GM18499 (cell line): ENCODE measurements around the gene ALK.

Source experiments
- ATAC-seq: cut with Tn5 transposase; IDR thresholded peaks from one replicate; pipeline ENCODE4 v1.9.1; 2021; ENCODE audit warnings: moderate number of reproducible peaks; ENCODE audit not compliant: insufficient read depth, unreplicated experiment

Gene ALK

DNA sequence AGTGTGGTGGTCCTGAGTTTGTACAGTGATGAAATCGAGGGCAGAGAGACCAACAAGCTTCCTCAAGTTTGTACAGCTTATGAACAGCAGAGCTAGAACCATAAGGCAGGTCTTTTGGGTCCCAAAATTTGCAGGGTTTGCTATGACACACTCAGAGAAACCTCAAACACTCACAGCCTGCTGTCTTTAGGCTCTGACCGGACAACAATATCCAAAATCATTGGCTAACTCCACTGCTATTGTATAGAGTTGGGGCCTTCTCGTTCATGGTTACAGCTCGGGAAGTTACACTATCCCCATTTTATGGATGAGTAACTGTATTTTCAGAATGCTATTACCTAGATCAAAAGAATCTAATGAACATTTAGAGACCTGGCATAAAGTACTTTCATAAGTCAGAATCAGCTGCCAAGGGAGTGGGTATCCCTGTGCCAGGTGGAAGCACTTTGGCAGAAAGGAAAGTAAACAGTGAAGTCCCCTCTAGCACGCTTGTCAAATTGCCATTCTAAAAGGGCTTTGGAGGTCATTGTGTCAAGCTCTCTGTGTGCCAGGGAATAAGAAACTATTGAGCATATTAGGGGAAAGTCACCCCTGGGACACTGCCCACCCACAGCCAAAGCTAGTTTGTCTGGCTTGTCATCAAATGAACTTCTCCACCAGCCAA, 331.8 kb downstream of the ALK start:
- no peak for ATAC-seq

DNA sequence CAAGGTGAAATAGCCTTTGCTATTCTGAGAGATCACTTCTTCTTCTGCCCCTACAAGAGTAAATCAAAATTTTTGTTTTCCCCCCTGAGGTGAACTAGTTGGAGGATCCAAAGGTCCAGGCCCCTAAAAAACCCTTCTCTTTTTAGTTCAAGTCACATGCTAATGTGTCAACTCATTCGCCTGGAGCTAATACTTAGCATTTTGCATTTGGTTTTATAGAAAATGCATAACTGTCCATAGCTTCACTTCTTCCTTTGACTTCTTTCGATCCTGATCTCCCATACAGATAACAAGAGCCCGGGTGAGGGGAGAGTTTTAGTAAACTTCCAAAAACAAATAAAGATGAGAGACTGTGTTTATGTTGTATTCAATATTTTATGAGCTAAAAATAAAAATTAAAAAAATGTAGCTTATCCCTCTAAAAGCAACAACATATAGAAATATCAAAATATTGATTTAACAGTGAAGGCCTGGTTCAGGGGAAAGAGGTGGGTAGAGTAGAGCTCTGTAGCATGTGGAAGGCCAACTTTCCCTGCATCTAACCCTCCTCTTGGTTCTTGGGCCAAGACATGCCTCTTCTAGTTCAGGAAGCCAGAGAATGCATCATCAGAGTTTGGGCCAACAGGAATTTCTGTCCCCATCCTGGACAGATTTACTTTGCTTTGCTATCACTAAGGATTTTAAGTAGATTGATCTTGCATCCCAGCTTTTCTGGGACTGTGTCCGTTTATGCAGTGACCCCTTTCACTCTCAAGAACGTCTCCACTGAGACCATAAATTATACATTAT, 333.8 kb downstream of the ALK start:
- ATAC-seq, result no peak

GRCh38 chr2:29586919-29587318, 334.5 kb downstream of the ALK start:
- ATAC-seq, result no peak

DNA sequence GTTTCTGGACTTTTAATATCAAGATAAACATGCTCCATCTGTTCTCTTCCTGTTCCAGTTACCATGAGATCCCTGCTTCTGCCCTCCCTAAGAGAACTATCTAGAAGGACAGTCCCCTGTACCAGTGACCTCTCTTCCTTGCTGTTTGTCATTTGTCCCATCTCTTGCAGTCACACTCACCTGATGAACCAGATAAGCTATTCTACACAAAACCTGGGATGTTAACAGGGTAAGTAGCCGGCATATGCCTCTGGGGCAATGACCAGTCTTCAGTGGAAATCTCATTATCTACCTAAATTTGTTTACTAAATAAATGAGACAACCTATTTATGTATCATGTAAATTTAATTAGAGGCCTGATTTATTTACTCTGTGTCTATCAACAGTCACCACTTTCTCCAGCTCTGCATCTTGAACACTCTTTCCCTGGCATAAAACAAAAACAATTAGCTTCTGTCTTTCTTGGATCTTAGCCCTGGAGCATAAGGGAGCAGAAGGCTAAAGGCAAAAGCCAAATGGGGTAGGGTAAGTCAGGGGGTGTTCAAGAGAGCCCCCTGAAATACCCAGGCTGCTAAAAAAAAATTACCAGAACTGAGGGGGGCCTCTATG, 337.7 kb downstream of the ALK start:
- ATAC-seq, result no peak

DNA sequence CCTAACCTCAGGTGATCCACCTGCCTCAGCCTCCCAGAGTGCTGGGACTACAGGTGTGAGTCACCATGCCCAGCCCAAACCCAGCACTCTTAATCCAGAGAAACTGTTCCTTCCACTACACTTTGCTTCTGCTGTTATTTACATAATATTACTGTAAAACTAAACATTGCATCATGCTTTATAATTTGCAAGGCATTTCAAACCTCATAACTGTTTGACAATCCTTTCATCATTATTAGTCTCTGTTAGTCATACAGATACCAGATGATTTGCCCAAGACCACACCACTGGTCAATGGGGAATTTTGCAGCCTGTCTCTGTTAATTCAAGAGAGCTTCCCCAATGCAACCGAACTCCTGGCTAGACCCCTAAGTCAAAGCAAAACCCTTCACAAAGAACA, 338.3 kb downstream of the ALK start:
- no peak for ATAC-seq

DNA sequence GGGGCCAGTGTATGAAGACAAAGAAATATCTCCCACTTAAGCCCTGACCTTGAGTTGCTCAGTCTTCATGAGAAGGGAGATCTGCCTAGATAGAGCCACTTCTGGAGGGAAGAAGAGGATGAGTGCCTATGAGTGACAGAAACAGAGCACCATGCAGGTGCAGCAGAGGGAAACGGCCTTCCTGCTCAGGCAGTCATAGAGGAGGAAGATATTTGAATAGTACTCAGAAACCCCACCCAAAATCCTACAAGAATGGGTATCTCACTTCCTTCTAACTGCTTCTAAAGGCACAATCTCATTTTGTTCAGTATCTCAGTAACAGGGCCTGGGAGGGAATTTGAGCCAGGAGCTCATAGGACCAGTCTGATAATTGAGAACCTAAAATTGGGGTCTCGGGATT, 339.3 kb downstream of the ALK start:
- ATAC-seq, result no peak

DNA sequence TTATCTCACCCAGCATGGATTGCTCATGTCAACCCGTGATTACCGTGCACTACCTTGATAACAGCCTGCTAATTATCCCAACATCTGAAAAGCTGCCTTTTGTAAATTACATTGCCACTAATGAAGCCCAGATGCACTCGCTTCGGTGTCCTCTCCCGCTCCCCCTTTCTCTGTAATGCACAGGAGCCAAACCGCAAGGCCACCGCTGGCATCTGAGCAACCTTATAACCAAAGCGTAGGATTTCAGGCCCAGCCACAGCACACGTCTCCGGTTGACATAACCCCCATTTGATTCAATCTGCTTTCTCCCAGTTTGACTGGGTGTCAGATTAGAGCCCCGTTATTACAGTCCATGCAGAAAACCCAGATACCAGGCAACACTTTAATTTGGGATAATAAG, 341.2 kb downstream of the ALK start:
- ATAC-seq, result no peak

DNA sequence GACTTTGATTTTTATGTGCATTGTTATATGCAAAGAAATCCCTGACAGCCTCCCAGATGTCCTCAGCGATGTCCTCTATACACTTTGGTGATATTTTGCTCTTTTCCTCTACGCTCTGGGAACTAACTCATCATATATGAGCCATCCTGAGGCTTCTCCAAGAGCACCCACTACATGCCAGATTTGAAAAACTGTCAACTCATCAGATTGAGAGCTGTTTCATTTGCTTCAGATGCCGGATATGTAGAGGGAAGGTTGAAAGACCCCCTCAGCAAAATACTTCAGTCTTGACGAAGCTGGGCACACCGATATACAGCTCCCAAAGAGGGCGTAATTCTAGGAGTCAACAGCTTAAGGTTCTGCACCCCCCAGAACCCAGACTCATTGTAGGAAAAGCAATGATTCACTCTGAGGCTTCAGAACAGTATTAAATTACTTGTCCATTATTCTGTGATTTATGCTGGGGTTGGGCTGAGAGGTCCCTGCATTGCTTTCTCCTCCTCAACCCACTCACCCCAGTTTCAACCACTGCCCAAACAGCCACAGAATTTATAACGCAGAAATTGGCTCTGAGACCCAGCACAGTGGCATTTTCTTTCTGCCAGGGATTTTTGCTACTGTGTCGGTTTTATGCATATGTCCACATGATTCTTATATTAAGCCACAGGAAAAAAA, 341.8 kb downstream of the ALK start:
- no peak for ATAC-seq

- ATAC-seq, result no peak
Measured at GRCh38 chr2:29578084-29578598, 343.2 kb downstream of the ALK start.

GRCh38 chr2:29576231-29576630, 345.2 kb downstream of the ALK start:
- no peak for ATAC-seq

DNA sequence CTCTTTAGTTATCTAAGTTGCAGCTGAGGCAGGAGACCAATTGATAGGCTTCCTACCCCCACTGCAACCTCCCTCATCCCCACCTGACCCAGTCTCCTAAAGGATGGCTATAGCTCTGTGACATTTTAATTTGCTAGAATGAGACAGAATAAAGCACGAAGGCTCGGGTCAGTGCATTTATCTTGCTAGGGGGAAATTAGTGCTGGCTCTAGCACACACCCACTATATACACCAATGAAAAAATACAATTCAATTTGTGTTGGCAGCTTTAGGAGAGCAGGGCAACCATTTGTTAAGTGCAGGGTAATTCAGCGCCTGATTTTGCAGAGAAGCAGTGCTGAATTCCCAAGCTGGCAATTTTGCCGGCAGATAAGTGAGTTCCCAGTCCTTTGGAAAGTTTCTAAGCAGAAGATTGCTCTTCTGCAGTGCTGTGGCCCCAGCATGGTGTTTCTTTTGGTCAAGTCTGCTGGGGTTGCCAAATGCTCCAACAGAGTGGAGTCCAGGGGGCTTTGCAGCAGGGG, 346.0 kb downstream of the ALK start:
- no peak for ATAC-seq

DNA sequence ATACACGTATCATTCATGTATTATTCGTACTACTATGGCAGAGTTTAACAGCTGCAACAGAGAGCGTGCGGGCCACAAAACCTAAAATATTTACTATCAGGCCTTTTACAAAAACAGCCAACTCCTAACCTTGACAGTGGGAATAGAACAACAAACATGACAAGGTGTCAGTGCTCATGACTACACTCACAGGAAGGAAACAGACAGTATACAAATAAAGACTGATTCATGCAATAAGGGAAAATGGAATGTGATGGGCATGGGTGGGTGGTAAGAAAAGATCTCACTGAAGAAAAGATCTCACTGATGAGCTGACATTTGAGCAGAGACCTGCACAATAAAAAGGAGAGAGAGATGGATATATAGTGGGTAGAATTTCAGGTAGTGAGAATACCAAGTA, 347.8 kb downstream of the ALK start:
- ATAC-seq, result no peak

GRCh38 chr2:29573147-29573546, 348.2 kb downstream of the ALK start:
- ATAC-seq, result no peak

- ATAC-seq, result no peak
Measured at GRCh38 chr2:29570539-29570938, 350.8 kb downstream of the ALK start.

- ATAC-seq, result no peak
Measured at GRCh38 chr2:29567906-29568520, 353.4 kb downstream of the ALK start.

- no peak for ATAC-seq
Measured at GRCh38 chr2:29563697-29564096, 357.7 kb downstream of the ALK start.

DNA sequence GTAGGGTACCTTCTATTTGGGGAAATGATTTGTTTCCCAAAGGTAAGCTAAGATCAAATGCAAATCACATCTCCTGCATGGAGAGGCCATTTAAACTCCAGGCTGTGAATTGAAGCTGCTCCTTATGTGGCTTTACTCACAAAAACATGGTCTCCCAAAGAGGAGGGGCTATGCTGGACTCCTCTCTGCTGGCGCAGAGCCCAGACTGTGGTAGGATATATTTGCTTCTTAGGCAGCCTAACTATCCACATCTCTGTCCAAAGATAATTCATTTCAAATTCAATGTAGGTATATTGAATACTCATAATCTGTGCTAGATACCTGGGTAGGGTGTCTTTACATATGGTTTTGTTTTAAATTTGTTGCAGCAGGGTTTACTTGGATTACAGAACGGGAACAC, 358.5 kb downstream of the ALK start:
- no peak for ATAC-seq

- ATAC-seq, result no peak
Measured at GRCh38 chr2:29562319-29562718, 359.1 kb downstream of the ALK start.

DNA sequence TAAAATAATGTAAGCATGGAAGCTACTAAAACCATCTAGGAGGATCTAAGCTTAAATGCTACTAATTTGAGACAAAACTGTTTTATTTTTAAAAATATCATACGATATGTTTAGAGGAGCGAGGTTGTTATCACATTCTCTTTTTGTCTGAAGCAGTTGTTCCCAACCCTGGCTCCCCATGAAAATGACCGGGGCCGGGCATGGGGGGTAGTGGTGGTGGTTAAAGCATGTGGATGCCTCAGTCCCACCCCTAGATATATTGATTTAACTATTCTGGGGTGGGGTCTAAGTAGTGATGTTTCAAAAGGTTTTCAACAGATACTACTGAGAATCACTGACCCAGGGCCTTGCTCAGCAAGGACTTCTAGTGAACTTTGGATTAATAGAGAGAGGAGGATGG, 359.8 kb downstream of the ALK start:
- no peak for ATAC-seq

DNA sequence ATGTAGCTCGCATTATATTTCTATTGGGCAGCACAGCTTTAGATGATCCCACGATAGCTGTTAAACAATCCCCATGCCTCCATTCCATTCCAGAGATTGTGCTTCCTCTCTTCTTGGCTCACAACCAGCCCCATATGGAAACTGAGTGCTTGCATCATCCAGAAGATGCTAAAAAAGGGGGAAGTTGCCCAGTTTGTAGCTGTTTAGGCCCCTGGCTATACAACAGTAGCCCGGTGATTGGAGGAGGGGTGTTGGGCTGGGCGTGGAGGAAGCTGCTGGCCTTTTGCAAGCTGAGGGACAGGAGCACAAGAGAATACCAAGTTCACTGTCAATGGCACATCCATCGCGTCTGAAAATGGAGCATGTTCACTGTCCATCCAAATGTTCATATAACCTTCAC, 360.2 kb downstream of the ALK start:
- ATAC-seq, result no peak
